HG02938 (cell line): ENCODE measurements around the gene GOLGA6L9.
"Not testable (repeated sequence)": the region's sequence is repeated elsewhere in the genome, so short reads cannot be mapped to it uniquely, and the experiment has no call there.

Experiments used
- ATAC-seq: cut with Tn5 transposase; IDR thresholded peaks from one replicate; pipeline ENCODE4 v1.9.1; 2021; ENCODE audit warnings: mild to moderate bottlenecking, moderate library complexity; ENCODE audit not compliant: unreplicated experiment

GOLGA6L9 gene

DNA sequence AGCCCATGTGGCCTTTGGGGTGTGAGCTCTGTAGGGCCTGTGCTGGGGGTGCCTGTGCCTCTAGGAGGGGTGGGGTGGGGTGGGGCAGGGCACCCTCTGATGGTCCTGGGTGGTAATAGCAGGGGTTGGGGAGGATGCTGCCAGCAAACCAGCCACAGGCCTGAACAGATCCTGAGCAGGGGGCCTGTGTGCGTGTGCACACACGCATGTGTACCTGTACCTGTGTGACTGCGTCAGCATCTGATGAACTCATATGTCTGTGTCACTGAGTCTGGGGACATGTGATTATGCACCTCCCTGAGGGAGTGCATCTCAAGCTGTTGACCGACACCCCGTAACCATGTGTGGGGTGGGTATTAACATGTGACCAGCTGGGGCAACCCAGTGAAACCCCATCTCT lies 36.0 kb downstream of the GOLGA6L9 start:
- ATAC-seq, result not testable (repeated sequence)

- ATAC-seq, result peak; percentile 78
These were observed 38.6 kb downstream of the GOLGA6L9 start for GRCh38 chr15:82468205-82468604.

DNA sequence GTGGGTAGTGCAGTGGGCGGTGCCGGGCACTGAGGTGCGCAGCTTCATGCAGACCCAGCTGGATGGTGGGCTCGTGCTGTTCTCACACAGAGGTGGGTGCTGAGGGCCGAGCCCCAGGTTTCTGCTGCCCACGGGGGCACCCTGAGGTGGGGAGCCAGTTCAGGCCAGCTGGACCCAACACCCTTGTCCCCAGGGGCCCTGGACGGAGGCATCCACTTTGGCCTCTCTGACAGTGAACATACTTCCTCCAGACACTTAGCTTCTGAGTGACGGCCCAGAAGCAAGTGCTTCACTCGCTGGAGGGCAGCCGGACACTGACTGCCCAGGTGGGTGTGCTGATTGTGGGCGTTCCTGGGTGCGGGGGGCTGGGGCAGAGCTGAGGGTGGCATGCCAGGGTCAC lies 39.8 kb downstream of the GOLGA6L9 start:
- ATAC-seq, result not testable (repeated sequence)

- not testable (repeated sequence) for ATAC-seq
These were observed 42.8 kb downstream of the GOLGA6L9 start for GRCh38 chr15:82472269-82472982.

GRCh38 chr15:82474596-82475325 lies 45.1 kb downstream of the GOLGA6L9 start:
- ATAC-seq, result not testable (repeated sequence)

DNA sequence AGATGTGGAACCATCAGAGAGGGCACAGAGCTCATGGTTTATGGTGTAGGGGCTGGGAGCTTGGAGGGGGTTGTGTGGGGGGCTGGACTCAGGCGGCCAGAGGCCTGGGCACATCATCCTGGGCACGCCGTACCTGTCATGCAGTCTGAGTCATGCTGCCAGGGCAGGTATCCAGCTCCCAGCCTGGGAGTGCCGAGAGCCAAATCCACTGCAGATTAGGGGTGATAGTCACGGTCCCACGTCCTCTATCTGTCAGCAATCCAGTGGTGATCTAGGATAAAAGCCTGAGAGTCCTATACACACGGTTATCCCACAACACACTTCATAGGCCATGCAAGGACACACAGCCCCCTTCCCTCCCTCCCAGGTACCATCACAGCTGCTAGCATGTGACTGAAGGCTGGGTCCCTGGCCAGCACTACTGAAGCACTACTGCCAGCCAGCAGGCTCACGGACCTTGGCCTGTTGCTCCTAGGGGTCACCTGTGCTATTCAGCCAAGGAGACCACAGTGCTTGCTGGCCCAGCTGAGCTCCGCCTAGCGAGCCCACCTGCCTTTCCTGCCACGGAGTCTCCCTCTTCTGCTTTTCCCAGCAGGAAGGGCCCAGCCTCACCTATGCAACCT lies 45.8 kb downstream of the GOLGA6L9 start:
- not testable (repeated sequence) for ATAC-seq

- ATAC-seq, result not testable (repeated sequence)
These were observed 47.2 kb downstream of the GOLGA6L9 start for GRCh38 chr15:82476697-82477342.

DNA sequence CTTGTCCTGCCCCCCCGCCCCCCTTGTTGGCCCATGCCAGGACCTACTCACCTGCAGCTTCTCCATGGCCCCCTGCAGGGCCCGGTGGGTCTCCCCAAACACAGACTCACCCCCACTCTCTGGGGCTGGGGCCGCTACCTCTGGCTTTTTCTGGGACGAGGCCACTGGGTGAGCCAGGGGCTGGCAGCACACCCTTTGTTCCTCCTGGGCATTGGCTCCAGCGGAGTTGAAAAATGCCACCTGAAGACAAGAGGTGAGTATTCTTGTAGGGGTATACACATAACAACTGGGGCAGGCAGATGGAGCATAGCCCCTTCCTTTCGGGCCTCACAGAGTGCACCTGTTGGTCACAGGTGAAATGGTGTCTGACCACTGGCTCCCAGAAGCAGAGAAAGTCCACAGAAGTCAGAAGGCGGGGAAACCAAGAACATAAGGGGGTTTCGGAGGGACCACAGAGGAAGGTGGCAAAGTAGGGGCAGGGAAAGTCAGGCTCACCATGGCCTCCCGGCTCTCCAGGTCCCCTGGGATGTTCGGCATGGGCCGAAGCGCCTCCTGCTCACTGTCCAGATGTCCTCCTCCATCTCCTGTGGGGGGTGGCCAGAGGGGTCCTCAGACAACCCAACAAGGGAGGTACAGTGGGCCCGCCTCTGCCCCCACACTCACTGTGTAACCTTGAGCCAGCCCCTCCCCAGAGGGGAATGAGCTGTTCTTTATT lies 47.9 kb downstream of the GOLGA6L9 start:
- ATAC-seq, result not testable (repeated sequence)
